K562 (cell line): ENCODE measurements around the gene EPB41L4A.

Experiments used
- POLR2A ChIP-seq: fragments of 450-650 bp; conservative IDR thresholded peaks from 2 replicates; pipeline ENCODE4 v1.6.1; 2016
- SIN3A ChIP-seq, 2 experiments: fragments of 150-350 bp in 1 of 2; IDR thresholded peaks; 2 replicates each; pipeline ENCODE4 v1.6.1; 2011 to 2016; ENCODE audit warnings: borderline replicate concordance in 2 of 2, low read depth in 2 of 2, low read length in 2 of 2, mild to moderate bottlenecking in 2 of 2, moderate library complexity in 2 of 2; ENCODE audit not compliant: control insufficient read depth in 1 of 2
- TAL1 ChIP-seq: fragments of 450-650 bp; IDR thresholded peaks from 2 replicates; pipeline ENCODE4 v1.6.1; 2016; ENCODE audit warnings: mild to moderate bottlenecking
- ZNF217 ChIP-seq: sonication (generic); formaldehyde crosslinking; IDR thresholded peaks from 2 replicates; pipeline ENCODE4 v1.8.0; 2022; ENCODE audit warnings: mild to moderate bottlenecking, missing genetic modification reagents
- TF ChIP-seq, protein P1 (sequence below): sonication (generic); formaldehyde crosslinking; IDR thresholded peaks from 2 replicates; pipeline ENCODE4 v1.5.0; 2020; ENCODE audit warnings: missing genetic modification reagents

DNA sequence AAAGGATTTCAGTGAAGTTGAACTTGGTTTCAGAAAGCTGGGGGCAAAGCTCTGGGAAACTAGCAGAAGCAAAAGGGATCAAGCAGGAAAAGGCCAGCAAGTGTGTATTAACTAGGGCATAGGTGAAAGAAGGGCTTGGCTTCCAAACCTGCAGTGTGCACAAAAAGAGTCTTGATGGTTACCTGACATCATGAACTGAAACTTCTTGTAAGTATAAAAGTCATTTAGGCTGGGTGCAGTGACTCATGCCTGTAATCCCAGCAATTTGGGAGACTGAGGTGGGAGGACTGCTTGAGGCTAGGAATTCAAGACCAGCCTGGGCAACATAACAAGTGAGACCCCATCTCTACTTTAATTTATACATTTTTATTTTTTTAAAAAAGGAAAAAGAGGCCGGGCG is 216.4 kb downstream of the EPB41L4A start:
- TF ChIP-seq, protein P1, sequence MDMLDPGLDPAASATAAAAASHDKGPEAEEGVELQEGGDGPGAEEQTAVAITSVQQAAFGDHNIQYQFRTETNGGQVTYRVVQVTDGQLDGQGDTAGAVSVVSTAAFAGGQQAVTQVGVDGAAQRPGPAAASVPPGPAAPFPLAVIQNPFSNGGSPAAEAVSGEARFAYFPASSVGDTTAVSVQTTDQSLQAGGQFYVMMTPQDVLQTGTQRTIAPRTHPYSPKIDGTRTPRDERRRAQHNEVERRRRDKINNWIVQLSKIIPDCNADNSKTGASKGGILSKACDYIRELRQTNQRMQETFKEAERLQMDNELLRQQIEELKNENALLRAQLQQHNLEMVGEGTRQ (CRISPR knock-in tag): no peak
- TF ChIP-seq POLR2A (no peak), SIN3A (IDR thresholded peaks at IDR 0.05; ENCODE audit: borderline replicate concordance in 2 of 2, control insufficient read depth in 1 of 2, low read depth in 2 of 2, low read length in 2 of 2) (no peak), ZNF217 (CRISPR knock-in tag) (no peak), TAL1 (no peak)
